Gastroesophageal sphincter (tissue), 3 donors: Measurements from ENCODE around the gene CADM2.

ENCODE experiments used
- CTCF ChIP-seq, 4 experiments: fragments of 200-600 bp in 2 of 4; fragments of 450-650 bp in 2 of 4; sonication (generic) in 1 of 4; IDR thresholded peaks; one replicate each; pipeline ENCODE4 v1.5.1; 2017 to 2019; ENCODE audit warnings: antibody characterized with exemption in 4 of 4, mild to moderate bottlenecking in 2 of 4, moderate library complexity in 2 of 4
- EP300 ChIP-seq: sonication (generic); formaldehyde crosslinking; IDR thresholded peaks from one replicate; pipeline ENCODE4 v1.6.1; 2017; ENCODE audit warnings: antibody characterized with exemption, mild to moderate bottlenecking
- POLR2A ChIP-seq, 2 donors: fragments of 450-650 bp; IDR thresholded peaks; one replicate each; pipeline ENCODE4 v1.6.1; 2017; ENCODE audit warnings: antibody characterized with exemption in 2 of 2, mild to moderate bottlenecking in 2 of 2, moderate library complexity in 1 of 2
- POLR2AphosphoS5 ChIP-seq: sonication (generic); formaldehyde crosslinking; IDR thresholded peaks from one replicate; pipeline ENCODE4 v1.6.1; 2017; ENCODE audit warnings: antibody characterized with exemption

DNA sequence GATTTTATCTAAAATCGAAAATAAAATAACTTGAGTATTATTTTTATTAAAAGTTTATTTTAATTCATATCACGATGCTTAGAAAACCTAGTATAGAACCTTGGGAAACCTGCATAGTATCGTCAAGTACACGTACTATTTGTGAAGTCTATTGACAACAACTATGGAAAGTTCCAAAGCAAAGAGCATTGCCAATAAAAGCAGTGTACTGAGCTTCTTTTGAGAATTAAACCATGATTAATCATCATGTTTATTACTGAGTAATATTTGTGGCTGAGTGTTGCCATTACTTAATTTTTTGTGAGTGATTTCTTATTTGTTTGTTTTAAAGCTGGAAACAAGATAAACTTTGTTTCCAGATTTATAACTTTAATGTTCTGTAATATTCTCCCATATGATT is 674.1 kb downstream of the CADM2 start:
- TF ChIP-seq EP300 (no peak), POLR2A (IDR thresholded peaks at IDR 0.05) (no peak), CTCF (IDR thresholded peaks at IDR 0.05) (no peak), POLR2AphosphoS5 (no peak)
